Measurements from ENCODE around the gene SUSD3. TPM values are rescaled to one million over a fixed set of nuclear protein-coding genes. Genes with fewer than 3 reads are reported as not detected.
"Not testable (repeated sequence)": the region's sequence is repeated elsewhere in the genome, so short reads cannot be mapped to it uniquely, and the experiment has no call there.

The SUSD3 gene
- total RNA-seq, 2 experiments from 2014 or later = 69.6 to 71.4 TPM

GRCh38 chr9:93093877-93094657, 35.6 kb downstream of the SUSD3 start:
- DNase-seq = no peak
- Mint-ChIP-seq H3K27me3 (no peaks in the 10 kb centered on the region), H3K36me3 (ENCODE audit: low read depth) (peaks cover 50% of the 10 kb centered on the region), H3K27ac (peak overlapping the region; percentile 96), H3K9me3 (peaks cover 27% of the 10 kb centered on the region), H3K4me3 (peak overlapping the region; percentile 76), H3K4me1 (peaks cover 75% of the 10 kb centered on the region)
- CTCF ChIA-PET = interaction anchor here (1.2 to 5.6 kb wide), 4 partner anchors 15 to 30 kb away, joined by 6 to 55 read pairs (median 8); no protein-coding TSS in a partner anchor
- POLR2A ChIA-PET = interaction anchor here (1.6 to 5.4 kb wide), 11 partner anchors 10 to 472 kb away, joined by 4 to 63 read pairs (median 9); partner anchors contain the start of gene NINJ1

DNA sequence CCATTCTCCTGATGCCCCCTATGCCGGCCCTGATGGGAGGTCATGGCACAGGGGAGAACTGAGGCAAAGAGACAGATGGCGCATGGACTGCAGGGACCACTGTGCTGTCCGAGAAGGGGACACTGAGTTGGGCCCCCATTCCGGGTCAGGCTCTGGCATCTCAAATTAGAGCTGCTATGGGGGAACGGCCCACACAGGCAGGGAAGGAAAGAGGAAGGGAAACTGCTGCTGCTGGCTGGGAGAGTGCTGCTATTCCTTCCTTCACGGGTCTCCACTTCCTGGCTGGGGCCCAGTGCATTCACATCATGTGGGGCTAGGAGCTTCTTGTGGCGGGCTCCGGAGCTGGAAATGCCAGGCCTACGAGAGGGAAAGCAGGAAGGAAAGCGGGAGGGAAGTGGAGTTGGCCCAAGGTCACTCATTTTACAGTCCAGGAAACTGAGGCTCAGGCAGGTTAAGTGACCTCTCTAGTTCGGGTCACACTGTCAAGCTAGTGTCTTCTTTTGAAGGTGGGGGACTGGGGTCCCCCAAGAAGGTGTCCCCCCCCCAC, 36.2 kb downstream of the SUSD3 start:
- ChIA-PET POLR2A (interaction anchor here (0.6 to 5.4 kb wide), 12 partner anchors 10 to 471 kb away, joined by 3 to 63 read pairs (median 7); partner anchors contain the start of genes FAM120AOS and NINJ1), CTCF (interaction anchor here (1.0 to 5.6 kb wide), 4 partner anchors 14 to 127 kb away, joined by 3 to 55 read pairs (median 5); no protein-coding TSS in a partner anchor)
- H3K4me1 Mint-ChIP-seq = peaks cover 79% of the 10 kb centered on the region
- H3K4me3 Mint-ChIP-seq = peak overlapping the region; percentile 76
- peaks cover 23% of the 10 kb centered on the region for H3K9me3 Mint-ChIP-seq
- H3K27me3 Mint-ChIP-seq = no peaks in the 10 kb centered on the region
- peaks cover 48% of the 10 kb centered on the region for H3K36me3 Mint-ChIP-seq (ENCODE audit: low read depth)
- H3K27ac Mint-ChIP-seq = peak overlapping the region; percentile 96
- DNase-seq = no peak

DNA sequence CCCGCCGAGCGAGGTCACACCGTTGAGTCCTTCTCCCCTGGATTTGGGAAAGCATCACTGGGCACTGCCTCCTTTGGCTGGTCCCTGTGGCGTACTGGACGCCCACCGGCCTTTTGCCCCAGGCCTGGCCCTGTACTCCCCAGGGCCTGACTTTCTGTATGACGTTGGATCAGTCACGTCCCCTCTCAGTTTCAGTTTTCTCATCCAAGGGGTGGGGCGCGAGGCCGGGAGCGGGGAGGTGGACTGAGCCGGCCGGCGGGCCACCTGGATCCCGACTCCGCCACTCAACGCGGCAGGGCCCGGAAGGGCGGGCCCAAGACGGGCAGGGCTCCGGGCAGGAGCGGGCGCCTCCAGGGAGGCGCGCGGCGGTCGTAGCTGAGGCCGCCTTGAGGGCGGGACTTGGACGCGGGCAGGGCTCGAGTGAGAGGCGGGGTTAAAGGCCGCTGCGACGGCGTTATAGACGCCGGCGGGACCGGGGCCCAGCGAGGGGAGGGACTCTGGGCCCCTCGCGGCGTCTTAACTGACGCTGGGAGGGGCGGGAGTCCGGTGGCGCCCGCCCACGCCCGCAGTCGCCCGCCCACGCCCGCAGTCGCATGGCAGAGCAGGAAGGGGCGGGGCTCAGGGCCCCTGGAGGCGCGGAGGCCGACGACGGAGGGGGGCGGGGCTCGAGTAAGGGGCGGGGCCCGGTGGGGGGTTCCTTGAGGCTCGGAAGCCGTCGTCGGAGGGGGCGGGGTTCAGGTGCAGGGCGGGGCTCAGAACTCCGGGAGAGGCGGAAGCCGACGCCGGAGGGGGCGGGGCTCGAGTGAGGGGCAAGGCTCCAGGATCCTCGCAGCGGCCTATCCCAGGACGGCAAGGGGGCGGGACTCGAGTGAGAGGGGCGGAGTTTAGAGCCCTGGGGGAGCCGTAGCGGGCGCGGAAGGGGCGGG, 37.0 kb downstream of the SUSD3 start:
- Mint-ChIP-seq H3K4me3 (peak overlapping the region; percentile 76), H3K36me3 (ENCODE audit: low read depth) (peaks cover 46% of the 10 kb centered on the region), H3K27me3 (no peaks in the 10 kb centered on the region), H3K4me1 (peaks cover 78% of the 10 kb centered on the region), H3K27ac (peak overlapping the region; percentile 96), H3K9me3 (peaks cover 19% of the 10 kb centered on the region)
- POLR2A ChIA-PET = interaction anchor here (0.6 to 5.4 kb wide), 18 partner anchors 11 to 471 kb away, joined by 3 to 63 read pairs (median 5); partner anchors contain the start of genes FAM120AOS and NINJ1
- peak; percentile 100 for DNase-seq
- CTCF ChIA-PET = interaction anchor here (0.8 to 5.6 kb wide), 6 partner anchors 13 to 128 kb away, joined by 3 to 55 read pairs (median 3); no protein-coding TSS in a partner anchor

DNA sequence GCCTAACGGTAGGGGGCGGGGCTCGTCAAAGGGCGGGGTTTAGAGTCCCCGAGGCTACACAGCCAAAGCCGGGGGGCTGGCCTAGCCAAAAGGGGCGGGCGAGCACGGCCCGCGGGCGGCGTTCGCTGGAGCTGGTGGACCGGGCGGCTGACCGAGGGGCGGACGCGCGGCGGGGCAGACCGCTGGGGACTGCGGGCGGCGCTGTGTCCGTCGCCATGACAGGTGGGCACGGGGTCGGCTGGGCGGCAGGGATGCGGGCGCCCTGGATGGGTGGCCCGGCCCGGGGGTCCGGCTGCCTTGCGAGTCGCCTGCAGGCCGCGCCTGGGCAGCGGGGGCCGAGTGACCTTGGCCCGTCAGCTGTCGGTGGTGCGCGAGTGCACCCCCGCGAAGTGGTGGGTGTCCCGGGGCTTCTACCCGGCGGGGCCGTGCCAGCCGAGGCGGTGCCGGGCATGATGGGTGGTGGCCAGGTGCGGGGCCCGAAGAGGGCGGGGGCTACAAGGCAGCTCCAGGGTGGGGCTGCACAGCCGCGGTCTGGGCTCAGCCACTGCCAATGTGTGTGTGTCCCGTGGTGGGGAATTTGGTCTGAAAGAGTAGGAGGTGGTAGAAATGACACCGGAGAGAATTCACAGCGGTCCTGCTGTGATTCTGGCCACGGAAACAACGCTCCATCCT, 37.8 kb downstream of the SUSD3 start, which contains the start of gene CARD19:
Gene CARD19, plus strand, starts transcription at position 87 of the 672 bp plus-strand sequence. Its CDS starts 129 bp downstream, at position 216.
- CTCF ChIA-PET = interaction anchor here (0.8 to 5.6 kb wide), 3 partner anchors 12 to 93 kb away, joined by 3 to 55 read pairs (median 3); no protein-coding TSS in a partner anchor
- POLR2A ChIA-PET = interaction anchor here (0.8 to 5.4 kb wide), 14 partner anchors 12 to 470 kb away, joined by 3 to 63 read pairs (median 7); partner anchors contain the start of gene NINJ1
- no peaks in the 10 kb centered on the region for H3K27me3 Mint-ChIP-seq
- H3K4me3 Mint-ChIP-seq = peak within 1 kb of the TSS; percentile 87
- peaks cover 49% of the 10 kb centered on the region for H3K36me3 Mint-ChIP-seq (ENCODE audit: low read depth)
- peak within 1 kb of the TSS; percentile 96 for H3K27ac Mint-ChIP-seq
- peaks cover 80% of the 10 kb centered on the region for H3K4me1 Mint-ChIP-seq
- peaks cover 18% of the 10 kb centered on the region for H3K9me3 Mint-ChIP-seq
- peak; percentile 57 for DNase-seq

DNA sequence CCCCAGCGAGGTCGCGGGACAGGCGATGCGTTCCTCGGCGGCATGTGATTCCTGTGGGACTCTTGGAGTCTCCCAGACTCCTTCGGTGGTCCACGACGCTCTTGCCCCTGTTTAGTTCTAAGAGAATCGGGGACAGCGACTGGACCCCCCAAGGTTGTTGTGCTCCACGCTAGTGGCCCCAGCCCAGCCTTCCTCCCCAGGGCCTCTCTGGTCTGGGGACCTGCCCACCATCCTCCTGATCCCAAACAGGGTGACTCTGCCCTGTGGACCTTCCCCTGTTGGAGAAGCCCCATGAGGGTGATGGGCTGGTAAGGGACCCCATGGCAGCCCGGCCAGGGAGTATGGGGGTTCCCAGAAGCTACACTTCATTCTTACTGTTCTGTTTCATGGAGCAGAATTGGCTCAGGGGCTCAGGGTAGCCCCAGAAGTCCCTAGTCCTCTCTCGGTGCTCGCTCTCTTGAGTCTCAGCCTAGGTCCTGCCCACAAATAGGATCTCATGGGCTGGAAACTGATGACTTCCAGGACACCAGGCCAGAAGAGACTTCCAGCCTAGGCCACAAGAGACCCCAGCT, 38.4 kb downstream of the SUSD3 start:
- Mint-ChIP-seq H3K9me3 (peaks cover 12% of the 10 kb centered on the region), H3K27me3 (no peaks in the 10 kb centered on the region), H3K4me3 (peak overlapping the region; percentile 87), H3K4me1 (peaks cover 76% of the 10 kb centered on the region), H3K36me3 (ENCODE audit: low read depth) (peaks cover 46% of the 10 kb centered on the region), H3K27ac (peak overlapping the region; percentile 92)
- POLR2A ChIA-PET = interaction anchor here (0.9 to 5.4 kb wide), 14 partner anchors 11 to 469 kb away, joined by 3 to 63 read pairs (median 8); no protein-coding TSS in a partner anchor
- CTCF ChIA-PET = interaction anchor here (1.1 to 5.6 kb wide), 3 partner anchors 12 to 139 kb away, joined by 3 to 55 read pairs (median 3); no protein-coding TSS in a partner anchor
- no peak for DNase-seq

DNA sequence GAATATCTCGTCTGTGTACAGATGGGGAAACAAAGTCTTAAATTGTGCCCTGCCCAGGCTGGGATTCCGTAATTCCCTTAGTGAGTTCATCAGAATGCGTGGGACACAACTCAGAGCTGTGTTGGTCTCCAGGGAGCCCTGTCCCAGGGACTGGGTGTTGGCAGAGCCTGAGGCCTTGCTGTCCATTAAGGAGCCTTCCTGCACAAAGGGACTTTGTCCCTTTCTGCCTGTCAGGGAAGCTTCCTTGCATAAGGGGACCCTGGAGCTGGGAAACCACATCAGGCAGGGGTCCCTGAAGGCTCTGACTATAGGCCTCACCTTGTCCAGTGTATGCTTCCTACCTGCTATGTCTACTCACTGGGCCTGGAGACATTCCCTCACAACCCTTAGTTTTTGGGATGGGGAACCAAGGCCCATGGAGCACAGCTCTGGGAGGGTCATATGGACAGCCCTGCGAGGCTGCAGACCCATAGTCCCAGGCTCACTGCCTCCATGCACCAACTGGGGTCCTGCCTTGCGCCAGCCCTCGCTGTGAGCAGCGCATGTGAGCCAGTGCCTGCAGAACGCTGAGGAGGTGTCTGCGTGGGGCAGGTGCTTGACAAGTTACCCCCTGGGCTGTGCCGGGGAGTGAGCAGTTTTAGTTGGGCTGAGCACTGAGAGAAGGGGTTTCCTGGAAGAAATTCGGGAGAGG, 39.2 kb downstream of the SUSD3 start:
- Mint-ChIP-seq H3K4me3 (peak overlapping the region; percentile 87), H3K36me3 (ENCODE audit: low read depth) (peaks cover 44% of the 10 kb centered on the region), H3K4me1 (peaks cover 74% of the 10 kb centered on the region), H3K27ac (peak overlapping the region; percentile 92), H3K9me3 (peaks cover 7% of the 10 kb centered on the region), H3K27me3 (no peaks in the 10 kb centered on the region)
- ChIA-PET POLR2A (interaction anchor here (1.0 to 5.4 kb wide), 11 partner anchors 10 to 144 kb away, joined by 3 to 63 read pairs (median 4); no protein-coding TSS in a partner anchor), CTCF (interaction anchor here (1.1 to 5.6 kb wide), 4 partner anchors 11 to 140 kb away, joined by 3 to 55 read pairs (median 5); no protein-coding TSS in a partner anchor)
- no peak for DNase-seq

- Mint-ChIP-seq H3K4me3 (peak overlapping the region; percentile 87), H3K36me3 (ENCODE audit: low read depth) (peaks cover 47% of the 10 kb centered on the region), H3K9me3 (peaks cover 10% of the 10 kb centered on the region), H3K4me1 (peaks cover 74% of the 10 kb centered on the region), H3K27ac (peak overlapping the region; percentile 92), H3K27me3 (no peaks in the 10 kb centered on the region)
- CTCF ChIA-PET = interaction anchor here (1.1 to 5.6 kb wide), 4 partner anchors 10 to 141 kb away, joined by 3 to 55 read pairs (median 5); no protein-coding TSS in a partner anchor
- peak; percentile 82 for DNase-seq
- POLR2A ChIA-PET = interaction anchor here (0.6 to 5.4 kb wide), 13 partner anchors 9 to 145 kb away, joined by 3 to 63 read pairs (median 4); no protein-coding TSS in a partner anchor
Observed at GRCh38 chr9:93098236-93098946, 39.9 kb downstream of the SUSD3 start.

GRCh38 chr9:93099551-93100275, 41.2 kb downstream of the SUSD3 start:
- H3K4me3 Mint-ChIP-seq = peak overlapping the region; percentile 87
- no peak for DNase-seq
- peaks cover 71% of the 10 kb centered on the region for H3K4me1 Mint-ChIP-seq
- ChIA-PET CTCF (interaction anchor here (5.6 kb wide), 1 partner anchor 9 kb away, joined by 55 read pairs; no protein-coding TSS in a partner anchor), POLR2A (interaction anchor here (5.2 to 5.4 kb wide), 2 partner anchors 15 to 34 kb away, joined by 32 to 63 read pairs; no protein-coding TSS in a partner anchor)
- H3K27ac Mint-ChIP-seq = peak overlapping the region; percentile 92
- H3K36me3 Mint-ChIP-seq (ENCODE audit: low read depth) = peaks cover 58% of the 10 kb centered on the region
- H3K9me3 Mint-ChIP-seq = peaks cover 20% of the 10 kb centered on the region
- no peaks in the 10 kb centered on the region for H3K27me3 Mint-ChIP-seq

- Mint-ChIP-seq H3K9me3 (peaks cover 25% of the 10 kb centered on the region), H3K36me3 (ENCODE audit: low read depth) (peaks cover 63% of the 10 kb centered on the region), H3K4me1 (peaks cover 71% of the 10 kb centered on the region), H3K27ac (no peak overlapping the region), H3K4me3 (no peak overlapping the region), H3K27me3 (no peaks in the 10 kb centered on the region)
- ChIA-PET POLR2A (no interaction called here), CTCF (no interaction called here)
- no peak for DNase-seq
Observed at GRCh38 chr9:93100276-93100636, 41.8 kb downstream of the SUSD3 start.

GRCh38 chr9:93101086-93101485, 42.6 kb downstream of the SUSD3 start:
- POLR2A ChIA-PET, DNase-seq, H3K27me3 Mint-ChIP-seq, H3K27ac Mint-ChIP-seq, H3K4me3 Mint-ChIP-seq: not testable (repeated sequence)
- CTCF ChIA-PET = interaction anchor here (0.7 kb wide), 3 partner anchors 10 to 222 kb away, joined by 3 to 5 read pairs (median 3); no protein-coding TSS in a partner anchor
- peaks cover 72% of the 10 kb centered on the region for H3K36me3 Mint-ChIP-seq (ENCODE audit: low read depth)
- H3K4me1 Mint-ChIP-seq = peaks cover 80% of the 10 kb centered on the region
- peaks cover 25% of the 10 kb centered on the region for H3K9me3 Mint-ChIP-seq

Data from activated CD4-positive, alpha-beta memory T cell treated with anti-CD3 and anti-CD28 coated beads, Interleukin-2, amount 10 ng/mL, durations not matched to agents 7 days and 5 days (primary cell).